ENCODE results near the gene AP4M1.

DNA sequence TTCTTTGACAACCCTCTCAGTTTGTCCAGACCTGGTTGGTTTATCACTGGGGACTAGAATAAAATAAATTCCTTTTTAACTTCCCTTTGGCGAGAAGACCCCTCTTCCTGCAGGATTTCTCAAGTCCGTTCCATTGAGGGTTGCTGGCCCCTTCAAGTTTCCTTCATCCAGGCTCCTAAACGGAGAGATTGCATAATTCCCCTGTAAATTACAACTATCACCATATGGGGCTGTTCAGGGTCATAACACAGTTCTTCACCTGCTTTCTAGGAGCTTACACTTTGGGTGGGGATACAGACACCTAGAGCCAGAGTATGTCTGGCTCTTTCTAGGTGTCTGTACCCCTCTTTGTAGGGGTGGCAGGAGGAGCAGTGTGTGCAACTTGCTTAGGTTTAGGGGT, 15.9 kb upstream of the AP4M1 start:
- TF ChIP-seq, protein P1, sequence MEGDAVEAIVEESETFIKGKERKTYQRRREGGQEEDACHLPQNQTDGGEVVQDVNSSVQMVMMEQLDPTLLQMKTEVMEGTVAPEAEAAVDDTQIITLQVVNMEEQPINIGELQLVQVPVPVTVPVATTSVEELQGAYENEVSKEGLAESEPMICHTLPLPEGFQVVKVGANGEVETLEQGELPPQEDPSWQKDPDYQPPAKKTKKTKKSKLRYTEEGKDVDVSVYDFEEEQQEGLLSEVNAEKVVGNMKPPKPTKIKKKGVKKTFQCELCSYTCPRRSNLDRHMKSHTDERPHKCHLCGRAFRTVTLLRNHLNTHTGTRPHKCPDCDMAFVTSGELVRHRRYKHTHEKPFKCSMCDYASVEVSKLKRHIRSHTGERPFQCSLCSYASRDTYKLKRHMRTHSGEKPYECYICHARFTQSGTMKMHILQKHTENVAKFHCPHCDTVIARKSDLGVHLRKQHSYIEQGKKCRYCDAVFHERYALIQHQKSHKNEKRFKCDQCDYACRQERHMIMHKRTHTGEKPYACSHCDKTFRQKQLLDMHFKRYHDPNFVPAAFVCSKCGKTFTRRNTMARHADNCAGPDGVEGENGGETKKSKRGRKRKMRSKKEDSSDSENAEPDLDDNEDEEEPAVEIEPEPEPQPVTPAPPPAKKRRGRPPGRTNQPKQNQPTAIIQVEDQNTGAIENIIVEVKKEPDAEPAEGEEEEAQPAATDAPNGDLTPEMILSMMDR (IDR thresholded peaks at IDR 0.05; ENCODE audit: low read length) = no peak
- TF ChIP-seq EZH2 (optimal IDR thresholded peaks at IDR 0.05; ENCODE audit: low read depth, low read length) = no peak

Measured in MM.1S (cell line).